OCI-LY1 (cell line): ENCODE data around the gene IL4I1.

Source experiments
- CTCF ChIP-seq: fragments of 200-600 bp; sonication (generic), shearing (Covaris generic); IDR thresholded peaks from 2 replicates; pipeline ENCODE4 v1.5.1; 2017; ENCODE audit warnings: mild to moderate bottlenecking, antibody characterized with exemption, low read length, moderate library complexity, mixed read lengths
- EZH2 ChIP-seq: fragments of 200-600 bp; sonication (generic), shearing (Covaris generic); IDR thresholded peaks from 2 replicates; pipeline ENCODE4 v1.8.0; 2017; ENCODE audit warnings: borderline replicate concordance, mixed run types, mild to moderate bottlenecking, antibody characterized with exemption, low read length, moderate library complexity, mixed read lengths

- TF ChIP-seq CTCF (no peak), EZH2 (no peak)
Observed at GRCh38 chr19:49927526-49928264, 31.0 kb upstream of the IL4I1 start.
